ENCODE data around the gene MAN2C1. TPM values are rescaled to one million over a fixed set of nuclear protein-coding genes. Genes with fewer than 3 reads are reported as not detected.
"Not testable (repeated sequence)": the region's sequence is repeated elsewhere in the genome, so short reads cannot be mapped to it uniquely, and the experiment has no call there.

The MAN2C1 gene
- total RNA-seq = 102 and 192 TPM in 2 replicates

DNA sequence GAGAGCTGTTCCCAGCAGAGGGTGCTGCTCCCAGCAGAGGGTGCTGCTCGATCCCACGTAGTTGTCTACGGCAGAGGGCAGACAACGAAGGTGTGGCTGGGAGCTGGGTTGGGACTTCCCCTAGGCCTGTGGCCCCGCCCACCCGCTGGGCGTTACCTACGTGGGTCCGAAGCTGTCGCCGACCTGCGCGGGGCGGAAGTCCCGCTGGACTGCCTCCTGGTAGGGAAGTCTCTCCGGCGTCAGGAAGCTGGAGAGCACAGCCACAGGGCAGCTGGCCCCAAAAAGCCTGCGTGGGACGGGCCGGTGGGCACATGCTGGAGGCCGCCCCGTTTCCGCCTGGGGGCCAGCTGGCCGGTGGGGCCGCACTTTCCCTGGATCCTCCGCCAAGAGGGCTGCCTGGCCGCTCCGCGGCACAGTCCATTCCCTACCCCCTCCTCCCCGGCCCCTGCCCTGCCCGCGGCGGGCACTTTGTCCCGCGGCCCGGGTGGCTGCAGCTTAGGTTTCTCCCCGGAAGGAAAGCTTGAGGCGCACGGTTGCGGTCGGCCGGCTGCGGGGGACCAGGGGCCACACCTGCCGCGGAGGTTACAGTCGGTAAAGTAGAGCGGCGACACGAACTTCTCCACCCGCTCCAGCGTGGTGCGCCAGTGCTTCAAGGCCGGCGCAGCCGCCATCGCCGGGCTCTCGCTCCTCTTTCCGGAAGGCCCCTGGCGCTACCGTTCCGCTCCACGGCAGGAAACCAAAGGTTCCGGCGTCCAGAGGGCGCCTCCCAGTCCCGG lies at the start of gene MAN2C1:
MAN2C1 (minus strand) TSS at position 695 of the 776 bp plus-strand sequence; CDS start at position 671, 24 bp downstream.
- DNase-seq = peak; percentile 96

DNA sequence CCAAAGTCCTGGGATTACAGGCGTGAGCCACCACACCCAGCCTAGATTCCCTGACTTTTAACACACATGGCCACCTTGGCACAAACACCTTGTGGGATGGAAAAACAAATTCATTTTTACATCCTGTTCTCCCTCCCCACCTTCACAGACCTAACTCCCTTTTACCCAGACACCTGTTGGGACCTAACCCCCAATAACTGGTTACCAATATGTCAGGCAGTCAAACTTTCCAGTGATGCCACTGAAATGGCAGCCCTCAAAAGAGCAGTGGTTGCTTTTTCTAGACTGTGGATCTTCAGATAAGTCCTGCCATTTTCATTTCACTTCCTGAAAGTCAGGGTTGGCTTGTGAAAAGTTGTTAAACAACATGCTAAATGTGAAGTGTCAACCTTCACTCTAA lies 48.2 kb upstream of the MAN2C1 start:
- no peak for DNase-seq

DNA sequence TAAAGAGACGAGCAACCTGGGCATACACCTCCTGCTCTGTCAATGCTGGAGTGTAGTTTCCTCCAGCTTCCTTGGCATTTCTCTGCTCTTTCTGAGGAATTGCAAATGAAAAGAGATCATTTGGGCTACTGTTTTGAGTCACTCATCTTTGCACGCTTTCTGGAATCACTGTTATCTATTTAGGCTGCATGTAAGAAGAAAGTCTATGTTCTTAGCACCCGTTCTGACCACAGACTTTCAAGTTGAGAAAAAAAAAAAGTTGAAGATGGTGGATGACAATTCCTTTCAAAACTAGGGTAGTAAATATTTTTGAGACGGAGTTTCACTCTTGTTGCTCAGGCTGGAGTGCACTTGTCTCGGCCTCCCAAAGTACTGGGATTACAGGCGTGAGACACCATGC lies 41.8 kb upstream of the MAN2C1 start:
- no peak for DNase-seq

DNA sequence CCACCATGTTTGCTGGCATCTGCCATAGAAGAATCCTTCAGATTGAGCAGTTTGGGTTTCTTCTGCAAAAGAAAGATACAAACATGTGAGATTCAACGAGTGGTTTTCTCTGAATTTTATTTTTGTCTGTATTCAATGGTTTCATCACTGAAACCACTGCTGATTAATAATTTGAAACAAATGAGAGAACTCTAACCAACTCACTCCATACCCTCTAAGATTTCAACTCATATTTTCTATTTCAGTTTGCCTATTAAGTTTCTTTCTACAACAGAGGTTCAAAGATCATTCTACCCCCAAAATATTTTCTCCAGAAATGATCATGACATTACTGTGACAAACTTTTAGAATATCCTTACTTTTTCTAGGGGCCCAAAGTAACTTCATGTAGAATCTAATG lies 38.7 kb upstream of the MAN2C1 start:
- DNase-seq = no peak

DNA sequence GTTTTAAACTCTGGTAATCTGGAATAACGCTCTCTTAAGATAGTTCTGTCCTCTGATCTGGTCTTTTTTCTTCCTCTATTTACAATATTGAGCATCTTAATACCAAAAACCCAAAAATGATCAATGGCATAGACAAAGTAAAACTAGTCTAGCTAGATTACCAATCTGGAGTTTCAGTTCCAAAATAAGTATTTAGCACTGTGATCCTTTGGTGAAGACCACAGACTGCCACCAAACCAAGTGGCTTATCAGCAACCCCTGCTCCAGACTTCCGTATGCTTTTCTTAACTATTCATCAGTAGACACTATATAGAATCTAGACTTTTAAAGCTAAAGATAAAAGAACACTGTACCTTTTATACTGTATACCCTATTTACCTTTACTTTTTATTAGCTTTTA lies 35.5 kb upstream of the MAN2C1 start:
- DNase-seq = no peak

DNA sequence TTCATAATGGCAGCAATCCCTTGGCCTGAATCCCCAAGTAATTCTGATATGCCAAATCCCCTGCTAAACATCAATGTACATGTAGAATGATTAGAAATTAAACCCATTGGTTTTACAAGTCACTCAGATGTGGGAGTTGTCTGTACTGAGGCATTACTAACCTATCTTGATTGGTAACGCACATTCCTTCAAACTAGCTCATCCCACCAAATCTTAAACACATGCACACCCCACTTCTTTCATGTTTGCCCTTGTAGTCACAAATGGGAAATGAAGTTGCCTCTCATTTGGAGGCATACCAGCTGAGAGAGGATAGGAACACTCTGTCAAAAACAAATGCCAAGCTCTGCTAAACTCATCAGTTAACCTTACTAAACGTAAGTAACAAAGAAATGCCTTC lies 29.1 kb upstream of the MAN2C1 start:
- no peak for DNase-seq

DNA sequence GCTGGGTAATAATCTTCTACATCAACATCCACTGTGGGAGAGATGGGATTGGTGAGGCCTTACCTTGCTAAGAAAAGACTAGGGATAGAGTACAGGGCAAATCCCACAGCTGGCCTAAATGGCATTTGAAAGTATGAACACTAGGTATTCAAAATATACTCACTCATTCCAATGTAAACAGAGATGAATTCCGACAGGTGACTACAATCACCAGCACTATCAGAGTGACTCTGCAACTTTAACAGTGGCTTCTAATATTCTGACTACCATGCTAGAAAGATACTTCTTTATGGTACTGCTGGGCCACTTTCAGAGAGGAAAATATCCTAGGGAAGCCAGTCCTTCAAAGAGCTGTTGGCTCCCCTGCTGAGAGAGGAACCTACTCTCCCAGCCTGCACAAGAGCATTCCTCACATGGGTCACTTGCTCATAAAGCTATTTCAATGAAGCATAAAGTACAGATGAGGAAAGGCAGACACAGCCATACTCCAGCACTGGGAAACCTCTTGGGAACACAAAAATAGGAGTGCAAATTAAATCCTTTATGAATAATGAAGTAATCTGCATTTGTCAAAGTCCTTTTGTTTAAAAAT lies 21.5 kb upstream of the MAN2C1 start:
- DNase-seq = no peak

DNA sequence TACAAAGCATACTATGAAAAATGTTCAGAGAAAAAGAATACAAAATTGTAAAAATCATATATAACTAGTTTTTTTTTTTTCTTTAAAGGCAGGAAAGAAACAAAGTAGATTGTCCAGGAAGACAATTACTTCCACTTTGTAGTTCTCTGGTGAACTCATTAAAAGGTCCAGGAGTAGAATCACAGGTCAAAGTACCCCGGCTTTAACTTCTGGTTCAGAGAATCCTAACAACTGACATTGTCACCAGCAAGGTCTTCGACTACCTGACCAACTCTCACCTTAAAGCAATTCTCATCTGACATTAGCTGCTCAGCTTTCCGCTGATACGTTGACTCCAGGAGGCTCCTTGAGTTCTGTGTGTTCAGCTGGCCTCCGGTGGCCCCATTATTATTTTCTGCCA lies 15.6 kb upstream of the MAN2C1 start:
- DNase-seq = not testable (repeated sequence)

DNA sequence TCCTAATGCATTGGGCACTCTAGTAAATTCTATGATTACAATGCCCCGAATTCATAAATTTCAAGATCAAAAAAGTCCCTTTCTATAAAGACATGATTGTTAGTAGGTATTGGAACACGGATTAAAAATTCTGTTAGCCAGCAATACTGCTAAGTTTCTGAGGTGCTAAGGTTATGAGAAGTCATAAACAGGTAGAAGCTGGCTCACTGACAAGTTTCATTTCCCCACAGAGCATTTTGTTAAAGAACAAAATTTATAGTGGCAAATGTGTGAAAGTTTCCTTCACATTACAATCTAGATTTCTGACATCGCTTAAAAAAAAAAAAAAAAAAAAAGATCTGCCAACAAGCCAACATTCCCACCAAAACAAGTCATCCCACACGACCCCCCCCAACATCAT lies 12.4 kb upstream of the MAN2C1 start:
- DNase-seq = no peak

DNA sequence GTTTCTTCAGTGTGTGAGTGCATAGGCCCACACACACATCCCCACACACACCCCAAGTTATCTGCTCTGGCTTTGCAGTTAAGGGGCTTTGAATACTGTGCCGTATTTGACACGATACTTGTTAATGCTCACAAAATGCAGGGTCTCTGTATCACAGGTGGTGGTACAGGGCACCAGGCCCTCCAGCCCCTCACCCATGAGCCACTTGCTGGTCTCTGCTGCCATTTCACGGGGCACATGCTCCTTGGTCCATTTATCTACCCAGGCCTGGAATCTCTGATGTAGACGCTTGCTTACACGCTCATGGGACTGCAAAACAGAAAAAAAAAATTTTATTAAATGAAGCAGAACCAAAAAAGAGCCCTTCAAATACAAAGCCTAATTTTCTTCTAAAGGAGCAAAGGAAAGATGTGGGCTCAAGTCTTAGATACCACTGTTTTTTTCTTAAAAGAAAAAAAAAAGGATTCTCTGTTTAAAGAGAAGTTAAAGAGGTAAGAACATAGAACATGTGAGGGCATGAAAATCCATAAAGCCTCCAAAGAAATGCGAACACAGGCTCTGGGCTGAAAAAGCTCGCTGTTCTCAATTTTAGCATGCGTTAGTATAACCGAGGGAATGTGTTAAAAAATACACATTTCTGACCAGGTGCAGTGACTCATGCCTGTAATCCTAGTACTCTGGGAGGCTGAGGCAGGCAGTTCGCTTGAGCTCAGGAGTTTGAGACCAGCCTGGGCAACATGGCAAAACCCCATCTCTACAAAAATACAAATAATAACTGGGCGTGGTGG lies 3.7 kb upstream of the MAN2C1 start:
- no peak for DNase-seq

DNA sequence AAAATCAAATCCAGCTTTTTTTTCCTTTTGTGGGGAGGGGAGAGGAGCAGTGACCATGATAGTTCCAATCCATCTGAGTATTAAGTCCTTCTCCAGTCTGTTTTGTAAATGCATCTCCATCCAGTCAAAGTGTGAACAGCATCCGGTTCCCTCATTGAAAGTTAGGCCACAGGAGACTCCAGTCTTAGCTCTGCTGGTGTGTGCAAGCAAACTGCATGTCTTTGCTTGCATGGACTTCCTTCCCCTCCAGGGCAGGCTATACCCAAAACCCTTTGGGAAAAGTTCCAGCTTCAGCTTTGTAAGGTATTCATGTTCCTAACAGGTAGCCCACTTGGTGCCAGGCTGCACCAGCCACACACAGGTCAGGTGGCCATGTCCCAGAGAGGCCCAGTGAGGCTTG lies 3.1 kb upstream of the MAN2C1 start:
- no peak for DNase-seq

DNA sequence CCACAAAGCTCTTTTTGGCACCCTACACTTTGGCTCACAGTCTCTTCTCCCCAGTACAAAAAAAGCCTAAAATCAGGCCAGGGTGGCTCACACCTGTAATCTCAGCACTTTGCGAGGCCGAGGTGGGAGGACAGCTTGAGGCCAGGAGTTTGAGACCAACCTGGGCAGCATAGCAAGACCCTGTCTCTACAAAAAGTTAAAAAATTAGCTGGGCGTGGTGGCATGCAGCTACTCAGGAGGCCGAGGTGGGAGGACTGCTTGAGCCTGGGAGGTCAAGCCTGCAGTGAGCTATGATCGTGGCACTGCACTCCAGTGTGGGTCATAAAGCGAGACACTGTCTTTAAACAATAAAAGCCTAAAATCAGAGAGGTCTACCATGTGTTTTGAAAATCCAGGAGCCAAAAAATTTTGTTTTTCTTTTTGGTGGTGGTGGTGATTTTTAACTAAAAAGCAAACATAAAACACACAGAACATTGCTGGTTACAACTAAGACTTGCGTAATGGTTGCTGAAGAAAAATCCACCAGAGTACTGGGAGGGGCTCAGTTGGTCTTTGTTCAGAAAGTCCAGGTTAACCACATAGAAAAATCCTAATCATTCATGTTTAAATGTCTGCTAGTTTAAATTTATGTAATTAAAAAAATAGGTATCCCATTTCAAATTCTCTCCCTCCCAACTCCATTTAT lies 1.6 kb upstream of the MAN2C1 start:
- no peak for DNase-seq

DNA sequence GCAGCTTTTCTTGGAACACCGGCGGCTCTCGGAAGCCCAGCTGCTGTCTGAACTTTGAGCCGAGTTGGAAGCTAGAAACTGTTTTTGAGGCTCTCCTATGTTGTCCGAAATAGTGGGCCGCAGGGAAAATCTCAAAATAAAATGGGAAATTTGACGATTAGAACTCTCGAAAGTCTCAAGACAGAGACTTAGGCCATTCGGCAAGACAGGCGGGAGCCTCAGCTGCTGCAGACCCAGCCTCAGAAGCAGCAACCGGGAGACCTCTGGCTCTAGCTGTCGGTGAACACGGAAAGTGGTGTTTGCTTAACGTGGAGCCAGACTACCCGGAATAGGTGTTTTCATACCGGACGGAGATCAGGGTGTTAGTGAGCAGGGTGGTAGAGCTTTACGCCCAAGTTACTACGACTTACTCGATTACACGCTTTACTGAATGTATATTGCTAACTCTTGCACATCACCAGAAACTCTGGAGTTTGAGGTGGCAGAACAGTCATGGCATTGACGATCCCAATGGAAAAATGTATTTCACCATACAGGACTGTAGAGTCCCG lies 357 bp upstream of the MAN2C1 start:
- no peak for DNase-seq

DNA sequence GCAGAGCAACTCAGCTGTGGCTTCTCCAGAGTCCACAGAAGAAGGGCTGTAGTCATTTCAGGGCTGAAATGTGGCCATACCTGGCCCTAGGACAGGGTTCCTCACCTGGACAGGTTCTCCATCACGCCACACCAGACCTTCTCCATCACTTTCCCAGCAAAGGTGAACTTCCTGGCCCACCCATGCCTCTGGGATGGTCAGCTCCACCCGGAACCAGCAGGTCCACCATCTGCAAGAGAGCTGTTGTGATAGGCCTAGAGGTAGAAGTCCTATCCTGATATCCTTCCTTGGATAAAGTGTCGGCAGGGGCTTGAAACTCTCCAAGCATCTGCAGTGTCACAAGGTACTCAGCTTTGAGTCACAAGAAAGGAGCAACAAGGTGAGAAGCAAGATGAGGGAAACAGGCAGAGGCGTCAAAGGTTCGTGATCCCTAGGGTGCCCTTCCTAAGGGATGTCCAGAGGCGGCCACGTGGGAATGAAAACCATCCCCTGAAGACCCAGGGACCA lies 948 bp downstream of the MAN2C1 start:
- no peak for DNase-seq

DNA sequence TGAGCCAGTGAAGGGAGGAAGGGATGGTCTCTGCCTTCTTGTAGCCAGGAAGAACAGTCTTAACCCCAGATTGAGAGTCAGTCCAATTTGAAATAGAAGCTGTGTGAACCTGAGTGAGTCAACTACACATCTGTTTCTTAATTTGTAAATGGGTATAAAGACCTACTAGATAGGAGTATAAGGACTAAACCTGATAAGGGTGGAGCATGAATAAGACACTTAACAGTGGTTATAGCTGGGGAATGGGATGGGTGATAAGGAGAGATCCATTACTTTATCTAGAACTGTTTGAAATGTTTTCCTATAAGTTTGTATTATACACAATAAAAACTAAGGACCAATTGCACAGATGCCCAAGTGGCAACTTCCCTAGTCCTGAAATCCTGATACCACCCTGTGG lies 1.4 kb downstream of the MAN2C1 start:
- no peak for DNase-seq

DNA sequence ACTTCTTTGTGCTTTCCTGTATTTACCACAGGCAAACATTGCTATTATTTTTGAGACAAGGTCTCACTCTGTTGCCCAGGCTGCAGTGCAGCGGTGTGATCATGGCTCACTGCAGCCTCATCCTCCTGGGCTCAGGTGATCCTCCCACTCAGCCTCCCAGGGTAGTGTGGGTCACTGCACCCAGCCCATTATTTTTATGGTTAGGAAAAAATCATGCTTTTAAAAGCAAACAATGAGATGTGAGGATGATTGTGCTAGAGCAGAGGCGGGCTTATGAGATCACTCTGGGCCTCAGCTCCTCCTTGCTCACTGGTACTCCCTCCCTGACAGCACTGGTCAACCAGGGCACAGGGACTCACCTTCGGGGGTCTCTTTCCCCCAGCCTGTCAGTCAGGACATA lies 2.2 kb downstream of the MAN2C1 start:
- no peak for DNase-seq

DNA sequence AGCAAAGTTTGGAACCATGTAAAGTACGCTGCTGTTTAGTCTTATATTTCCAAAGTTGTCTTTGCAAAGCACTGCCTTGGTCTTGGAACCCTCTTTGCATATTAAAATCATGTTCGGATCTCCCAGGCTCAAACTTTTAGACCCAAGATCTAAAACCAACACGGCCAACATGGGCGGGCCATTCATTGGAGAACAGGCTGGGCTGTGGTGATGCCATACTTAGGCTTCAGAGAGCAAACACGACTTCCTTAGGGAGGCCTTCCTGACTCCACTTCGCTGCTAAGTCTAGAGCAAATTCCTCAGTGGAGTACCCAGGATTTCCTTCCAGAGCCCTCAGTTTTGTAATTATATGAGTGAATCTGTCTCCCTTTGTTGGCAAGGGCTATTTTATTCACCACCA lies 3.5 kb downstream of the MAN2C1 start:
- no peak for DNase-seq

DNA sequence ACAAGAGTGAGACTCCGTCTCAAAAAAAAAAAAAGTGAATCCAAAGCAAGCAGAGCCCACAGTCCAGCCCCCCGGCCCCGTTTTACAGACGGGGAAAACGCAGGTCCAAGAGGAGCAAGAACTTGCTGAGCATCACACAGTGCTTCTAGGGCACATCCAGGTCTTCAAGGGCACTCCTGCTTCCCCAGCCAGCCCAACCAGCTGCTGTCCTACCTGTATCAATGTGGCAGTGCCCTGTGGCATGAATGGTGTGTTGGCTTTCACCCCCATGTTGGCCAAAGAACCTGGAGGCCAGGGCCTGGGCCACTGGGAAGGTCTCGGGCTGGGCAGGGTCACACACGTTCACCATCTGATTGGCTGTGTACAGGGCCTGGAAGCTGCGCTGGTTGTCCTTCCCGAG lies 4.6 kb downstream of the MAN2C1 start:
- no peak for DNase-seq

DNA sequence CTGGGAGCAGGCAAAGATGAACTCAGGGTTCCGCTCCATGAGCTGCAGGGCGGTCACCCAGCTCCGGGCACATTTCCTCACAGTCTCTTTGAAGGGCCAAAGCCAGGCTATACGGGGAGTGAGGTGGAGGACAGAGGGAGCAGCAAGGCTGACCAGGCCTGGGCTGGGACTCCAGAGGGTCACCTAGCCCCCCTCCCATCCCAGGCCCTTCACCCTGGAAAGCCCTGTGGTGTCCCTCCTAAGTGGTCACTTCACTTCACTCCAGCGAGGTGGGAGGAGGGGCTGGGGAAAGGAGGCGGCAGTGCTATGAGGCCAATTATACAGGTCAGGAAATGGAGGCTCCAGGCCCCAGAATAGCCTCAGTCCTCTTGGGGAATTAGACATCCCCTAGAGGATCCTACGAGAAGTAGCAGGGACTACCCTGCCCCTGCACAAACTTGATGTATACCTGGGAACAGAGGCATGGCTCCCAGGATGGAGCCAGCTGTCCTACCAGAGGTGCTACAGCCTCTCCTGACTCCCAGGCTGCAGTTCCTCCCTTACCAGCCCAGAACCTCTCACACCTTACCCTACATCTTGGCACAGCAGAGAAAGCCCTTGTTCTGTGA lies 5.7 kb downstream of the MAN2C1 start:
- no peak for DNase-seq

DNA sequence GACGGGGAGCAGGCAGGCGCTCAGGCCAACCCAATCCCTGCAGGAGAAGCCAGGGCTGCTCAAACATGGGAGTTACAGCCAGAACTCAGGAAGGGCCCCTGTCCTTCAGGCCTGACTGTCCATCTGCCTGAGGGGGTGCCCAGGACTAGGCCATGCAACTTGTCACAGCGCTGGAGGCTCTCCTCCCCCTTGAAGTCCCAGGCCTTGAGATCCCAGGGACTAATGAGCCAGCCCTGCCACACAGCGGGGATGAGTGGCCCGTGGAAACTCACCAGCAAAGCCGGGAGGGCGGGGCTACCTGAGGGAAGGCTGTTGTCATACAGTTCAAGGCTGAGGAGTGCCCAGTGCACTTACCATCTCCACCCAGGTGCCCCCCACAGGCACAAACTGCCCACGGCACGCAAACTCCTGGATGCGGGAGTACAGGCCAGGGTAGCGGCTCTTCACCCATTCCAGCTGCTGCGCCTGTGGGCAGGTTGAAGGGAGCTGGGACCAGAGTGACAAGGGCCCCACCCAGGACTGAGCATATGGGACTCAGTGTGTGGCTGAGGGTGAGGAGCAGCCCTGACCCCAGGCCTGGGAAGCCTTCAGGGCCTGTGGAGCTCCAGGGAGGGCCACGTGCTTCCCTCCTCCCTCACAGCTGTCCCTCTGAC lies 6.3 kb downstream of the MAN2C1 start:
- no peak for DNase-seq

DNA sequence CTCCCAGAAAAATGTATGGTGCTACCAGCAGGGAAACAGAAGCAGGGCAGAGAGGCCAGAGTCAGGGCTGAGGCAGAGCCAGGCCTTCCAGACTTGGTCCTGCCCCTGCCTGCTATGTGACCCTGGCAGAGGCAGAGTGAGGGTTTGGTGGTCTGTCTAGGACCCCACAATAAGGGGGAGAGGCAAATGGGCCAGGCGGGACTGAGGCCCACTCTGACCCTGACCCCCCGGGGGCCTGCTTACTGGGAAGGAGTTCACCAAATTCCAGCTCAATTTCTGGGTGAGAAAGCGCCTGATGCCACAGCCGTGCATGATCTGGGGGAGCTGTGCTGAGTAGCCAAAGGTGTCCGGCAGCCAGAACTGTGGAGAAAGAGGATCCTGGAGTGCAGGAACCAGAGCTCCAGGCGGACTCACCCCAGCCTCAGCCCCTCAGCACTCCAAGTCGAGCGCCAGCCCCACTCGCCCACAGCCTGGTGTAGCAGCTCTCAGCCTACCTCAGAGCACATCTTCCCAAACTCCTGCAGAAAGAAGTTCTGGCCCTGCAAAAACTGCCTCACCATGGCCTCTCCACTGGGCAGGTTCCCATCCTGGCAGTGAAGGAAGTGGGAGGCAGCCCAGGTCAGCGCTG lies 6.9 kb downstream of the MAN2C1 start:
- no peak for DNase-seq

Data from dermis blood vessel endothelial cell (primary cell).